SK-N-SH treated with all-trans-retinoic acid at 6 μM for 48 hours (cell line): ENCODE results near the gene C5orf22.
"Not testable (repeated sequence)": the region's sequence is repeated elsewhere in the genome, so short reads cannot be mapped to it uniquely, and the experiment has no call there.

Source experiments
- ATAC-seq: fragments of 200-7000 bp; cut with Tn5 transposase; 3 replicates; pipeline ENCODE4 v1.9.1; 2020; ENCODE audit warnings: mild to moderate bottlenecking, moderate library complexity
- CREB5 ChIP-seq: fragments of 250-450 bp; sonication (Bioruptor Pico); IDR thresholded peaks from 2 replicates; pipeline ENCODE4 v1.5.1; 2020; ENCODE audit warnings: low read depth, mild to moderate bottlenecking, moderate library complexity
- CSDC2 ChIP-seq: fragments of 250-450 bp; sonication (Bioruptor Pico); IDR thresholded peaks from 2 replicates; pipeline ENCODE4 v1.5.0; 2020; ENCODE audit warnings: mild to moderate bottlenecking, moderate library complexity
- CSRNP3 ChIP-seq: fragments of 250-450 bp; sonication (Bioruptor Pico); IDR thresholded peaks from 2 replicates; pipeline ENCODE4 v1.5.1; 2021; ENCODE audit warnings: mild to moderate bottlenecking, moderate library complexity
- ESRRG ChIP-seq: fragments of 250-450 bp; sonication (Bioruptor Pico); IDR thresholded peaks from 2 replicates; pipeline ENCODE4 v1.6.1; 2021; ENCODE audit warnings: mild to moderate bottlenecking
- ISL1 ChIP-seq: fragments of 250-450 bp; sonication (Bioruptor Pico); IDR thresholded peaks from 2 replicates; pipeline ENCODE4 v2.1.2; 2022; ENCODE audit warnings: mild to moderate bottlenecking, moderate library complexity
- OSR1 ChIP-seq: fragments of 250-450 bp; sonication (Bioruptor Pico); IDR thresholded peaks from 2 replicates; pipeline ENCODE4 v1.8.0; 2022; ENCODE audit warnings: moderate library complexity, mild to moderate bottlenecking, inconsistent platforms
- PATZ1 ChIP-seq: fragments of 250-450 bp; sonication (Bioruptor Pico); IDR thresholded peaks from 2 replicates; pipeline ENCODE4 v1.8.0; 2020; ENCODE audit warnings: mild to moderate bottlenecking, moderate library complexity, borderline replicate concordance
- PPARA ChIP-seq: fragments of 250-450 bp; sonication (Bioruptor Pico); IDR thresholded peaks from 2 replicates; pipeline ENCODE4 v1.5.0; 2020; ENCODE audit warnings: mild to moderate bottlenecking, borderline replicate concordance
- RARB ChIP-seq: fragments of 250-450 bp; sonication (Bioruptor Pico); IDR thresholded peaks from 2 replicates; pipeline ENCODE4 v1.8.0; 2021; ENCODE audit warnings: mild to moderate bottlenecking, moderate library complexity
- SNAI2 ChIP-seq: fragments of 250-450 bp; sonication (Bioruptor Pico); IDR thresholded peaks from 2 replicates; pipeline ENCODE4 v1.5.0; 2020; ENCODE audit warnings: mild to moderate bottlenecking, moderate library complexity
- TCF4 ChIP-seq: fragments of 250-450 bp; sonication (Bioruptor Pico); IDR thresholded peaks from 2 replicates; pipeline ENCODE4 v1.8.0; 2021; ENCODE audit warnings: mild to moderate bottlenecking, moderate library complexity, borderline replicate concordance
- TOX ChIP-seq: fragments of 250-450 bp; sonication (Bioruptor Pico); IDR thresholded peaks from 2 replicates; pipeline ENCODE4 v1.8.0; 2021; ENCODE audit warnings: mild to moderate bottlenecking, moderate library complexity, borderline replicate concordance
- TSHZ2 ChIP-seq: fragments of 250-450 bp; sonication (Bioruptor Pico); IDR thresholded peaks from 2 replicates; pipeline ENCODE4 v1.5.0; 2020; ENCODE audit warnings: mild to moderate bottlenecking, moderate library complexity
- ZC3H10 ChIP-seq: fragments of 250-450 bp; sonication (Bioruptor Pico); IDR thresholded peaks from 2 replicates; pipeline ENCODE4 v1.5.1; 2021; ENCODE audit warnings: mild to moderate bottlenecking, moderate library complexity
- ZFP3 ChIP-seq: fragments of 250-450 bp; sonication (Bioruptor Pico); IDR thresholded peaks from 2 replicates; pipeline ENCODE4 v1.5.0; 2020; ENCODE audit warnings: mild to moderate bottlenecking, moderate library complexity
- ZFP30 ChIP-seq: fragments of 450-650 bp; formaldehyde crosslinking; IDR thresholded peaks from 2 replicates; pipeline ENCODE4 v1.5.0; 2022; ENCODE audit warnings: mild to moderate bottlenecking, moderate library complexity
- ZNF565 ChIP-seq: fragments of 450-650 bp; formaldehyde crosslinking; conservative IDR thresholded peaks from 2 replicates; pipeline ENCODE4 v1.5.0; 2020; ENCODE audit warnings: low read depth, mild to moderate bottlenecking, moderate library complexity
- ZNF70 ChIP-seq: fragments of 450-650 bp; formaldehyde crosslinking; IDR thresholded peaks from 2 replicates; pipeline ENCODE4 v1.5.0; 2020; ENCODE audit warnings: mild to moderate bottlenecking, moderate library complexity
- ZNF8 ChIP-seq: fragments of 450-650 bp; formaldehyde crosslinking; IDR thresholded peaks from 2 replicates; pipeline ENCODE4 v1.5.0; 2020; ENCODE audit warnings: mild to moderate bottlenecking, moderate library complexity
- TF ChIP-seq, protein P1 (sequence below): fragments of 250-450 bp; sonication (Bioruptor Pico); IDR thresholded peaks from 2 replicates; pipeline ENCODE4 v1.8.0; 2021; ENCODE audit warnings: low read depth, mild to moderate bottlenecking, moderate library complexity, borderline replicate concordance

Gene C5orf22

GRCh38 chr5:31596354-31596753 is 64.3 kb downstream of the C5orf22 start (continued):
- TF ChIP-seq PATZ1 (no peak), PPARA (CRISPR knock-in tag) (no peak), ZNF8 (CRISPR knock-in tag) (no peak)
- TF ChIP-seq, all 23 proteins: peak for 0

DNA sequence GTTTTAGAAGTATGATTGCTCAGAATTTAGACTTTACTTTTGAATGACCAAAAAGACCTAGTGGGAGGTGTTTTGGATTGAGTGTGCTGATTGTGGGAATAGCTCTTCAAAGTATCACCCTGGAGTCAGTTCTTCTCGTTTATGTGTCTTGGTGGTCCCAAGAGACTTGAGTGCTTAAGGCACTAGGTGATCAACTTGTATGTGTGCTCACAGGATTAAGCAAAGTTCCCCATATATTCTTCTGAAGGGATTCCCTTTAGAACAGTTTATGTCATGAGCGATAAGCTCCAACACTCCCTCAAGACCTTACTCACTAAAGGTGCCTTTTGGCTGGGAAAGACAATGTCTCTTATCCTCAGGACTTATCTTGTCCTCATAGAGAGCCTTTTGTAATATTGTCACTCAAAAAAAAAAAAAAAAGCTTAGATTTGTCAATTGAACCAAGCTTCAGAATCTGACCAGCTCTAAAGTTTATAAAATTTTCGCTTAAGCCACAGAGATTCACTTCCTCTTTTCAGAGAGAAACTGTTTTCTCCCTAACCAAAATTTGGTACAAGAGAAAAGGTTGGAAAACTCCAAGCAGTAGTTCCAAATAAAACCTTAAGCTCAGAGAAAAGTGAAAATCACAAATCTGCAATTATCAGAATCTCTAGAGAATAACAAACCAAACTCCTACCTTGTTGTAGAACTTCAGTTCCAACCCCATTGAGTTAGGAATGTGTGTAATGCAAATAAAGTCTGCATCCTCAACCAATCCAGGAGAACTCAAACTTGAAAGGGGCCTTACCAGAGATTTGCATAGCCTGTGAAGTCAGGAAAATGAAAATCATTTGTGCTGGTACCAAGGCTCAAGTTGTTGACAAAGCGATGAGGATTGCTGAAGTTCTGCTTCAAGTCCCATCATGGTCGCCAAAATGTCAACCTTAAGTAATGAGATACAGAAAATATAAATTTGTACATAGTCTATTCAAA is 66.8 kb downstream of the C5orf22 start:
- ATAC-seq, result no peak
- TF ChIP-seq ZNF70 (no peak), TCF4 (CRISPR knock-in tag) (no peak), ZFP30 (CRISPR knock-in tag) (no peak), ZNF565 (CRISPR knock-in tag) (no peak), ESRRG (CRISPR knock-in tag) (no peak), ZNF8 (CRISPR knock-in tag) (no peak), SNAI2 (no peak), TSHZ2 (CRISPR knock-in tag) (no peak), ZFP3 (no peak), ISL1 (CRISPR knock-in tag) (no peak), PPARA (CRISPR knock-in tag) (no peak), OSR1 (no peak), CSRNP3 (no peak), RARB (CRISPR knock-in tag) (no peak), CSDC2 (CRISPR knock-in tag) (no peak), CREB5 (CRISPR knock-in tag) (no peak), PATZ1 (no peak), TOX (no peak), ZC3H10 (CRISPR knock-in tag) (no peak)
- TF ChIP-seq, protein P1, sequence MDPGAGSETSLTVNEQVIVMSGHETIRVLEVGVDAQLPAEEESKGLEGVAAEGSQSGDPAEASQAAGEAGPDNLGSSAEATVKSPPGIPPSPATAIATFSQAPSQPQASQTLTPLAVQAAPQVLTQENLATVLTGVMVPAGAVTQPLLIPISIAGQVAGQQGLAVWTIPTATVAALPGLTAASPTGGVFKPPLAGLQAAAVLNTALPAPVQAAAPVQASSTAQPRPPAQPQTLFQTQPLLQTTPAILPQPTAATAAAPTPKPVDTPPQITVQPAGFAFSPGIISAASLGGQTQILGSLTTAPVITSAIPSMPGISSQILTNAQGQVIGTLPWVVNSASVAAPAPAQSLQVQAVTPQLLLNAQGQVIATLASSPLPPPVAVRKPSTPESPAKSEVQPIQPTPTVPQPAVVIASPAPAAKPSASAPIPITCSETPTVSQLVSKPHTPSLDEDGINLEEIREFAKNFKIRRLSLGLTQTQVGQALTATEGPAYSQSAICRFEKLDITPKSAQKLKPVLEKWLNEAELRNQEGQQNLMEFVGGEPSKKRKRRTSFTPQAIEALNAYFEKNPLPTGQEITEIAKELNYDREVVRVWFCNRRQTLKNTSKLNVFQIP (CRISPR knock-in tag), result no peak
- TF ChIP-seq, all 23 proteins: peak for 0

DNA sequence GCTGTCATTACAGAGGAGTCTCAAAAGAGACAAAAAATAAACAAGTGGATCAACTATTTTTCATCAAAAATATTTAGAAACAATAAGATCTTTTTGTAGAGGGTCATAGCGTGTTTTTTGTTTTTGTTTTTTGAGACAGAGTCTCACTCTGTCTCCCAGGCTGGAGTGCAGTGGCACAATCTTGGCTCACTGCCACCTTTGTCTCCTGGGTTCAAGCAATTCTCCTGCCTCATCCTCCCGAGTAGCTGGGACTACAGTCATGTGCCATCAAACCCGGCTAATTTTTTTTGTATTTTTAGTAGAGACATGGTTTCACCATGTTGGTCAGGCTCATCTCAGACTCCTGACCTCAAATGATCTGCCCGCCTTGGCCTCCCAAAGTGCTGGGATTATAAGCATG is 70.2 kb downstream of the C5orf22 start:
- ATAC-seq, result not testable (repeated sequence)
